ENCODE measurements around the gene NKTR.

NKTR gene

DNA sequence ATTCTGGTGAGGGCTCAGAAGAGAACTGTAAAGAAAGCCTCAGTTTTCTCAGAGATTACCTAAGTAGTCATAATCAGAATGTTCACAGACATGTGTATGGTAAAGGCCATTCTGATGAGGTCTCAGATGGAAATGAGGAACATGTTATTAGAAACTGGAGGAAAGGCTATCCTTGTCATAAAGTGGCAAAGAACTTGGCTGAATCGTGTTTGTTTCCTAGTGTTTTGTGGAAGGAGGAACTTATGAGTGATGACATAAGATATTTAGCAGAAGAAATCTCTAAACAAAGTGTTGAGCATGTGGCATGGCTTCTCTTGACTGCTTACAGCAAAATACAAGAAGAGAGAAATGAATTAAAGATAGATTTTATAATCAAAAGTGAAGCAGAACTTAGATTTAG, 72.0 kb downstream of the NKTR start:
- DNase-seq, result no peak
- intact Hi-C loops (cut with DNase I), result no loop called here

GRCh38 chr3:42673082-42673481, 72.6 kb downstream of the NKTR start:
- intact Hi-C loops (cut with DNase I), result no loop called here
- DNase-seq, result no peak

DNA sequence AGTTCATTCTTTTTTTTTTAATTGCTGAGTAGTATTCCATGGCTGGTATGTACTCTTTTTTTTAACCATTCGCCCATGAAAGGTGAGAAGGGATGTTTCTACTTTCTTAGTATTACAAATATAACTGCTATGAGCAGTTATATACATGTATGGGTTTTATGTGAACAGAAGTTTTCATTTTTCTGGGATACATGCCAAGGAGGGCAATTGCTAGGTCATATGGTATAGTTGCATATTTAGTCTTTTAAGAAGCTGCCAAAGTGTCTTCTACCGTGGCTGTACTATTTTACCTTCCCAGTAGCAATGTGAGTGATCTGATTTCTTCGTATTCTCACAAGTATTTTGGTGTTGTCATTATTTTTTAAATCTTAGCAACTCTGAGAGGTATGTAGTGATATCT, 73.7 kb downstream of the NKTR start:
- intact Hi-C loops (cut with DNase I), result no loop called here
- DNase-seq, result no peak

- intact Hi-C loops (cut with DNase I), result no loop called here
- DNase-seq, result no peak
These were observed 75.4 kb downstream of the NKTR start for GRCh38 chr3:42675909-42676308.

- intact Hi-C loops (cut with DNase I), result no loop called here
- peak in 1 of 10 donors; percentile 40 for DNase-seq
These were observed 78.0 kb downstream of the NKTR start for GRCh38 chr3:42678447-42678846.

DNA sequence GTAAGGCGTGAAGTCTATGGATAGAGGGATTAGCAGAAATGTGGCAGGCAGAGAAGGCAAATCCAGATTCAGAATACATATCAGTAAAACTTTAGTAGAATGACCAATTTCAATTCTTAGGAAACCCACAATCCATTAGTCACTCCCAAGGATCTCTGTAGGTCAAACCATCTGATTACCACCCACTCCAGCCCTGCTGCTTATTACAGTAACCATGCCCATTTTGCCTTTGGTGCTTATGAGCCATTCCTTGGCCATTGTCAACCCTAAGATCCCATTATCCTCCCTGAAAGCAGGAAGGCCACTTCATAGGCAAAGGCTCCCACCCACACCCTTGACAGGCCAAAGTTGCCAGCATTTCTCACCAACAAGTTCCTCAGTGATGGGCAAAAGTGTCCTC, 79.8 kb downstream of the NKTR start:
- DNase-seq, result no peak
- intact Hi-C loops (cut with DNase I), result no loop called here

DNA sequence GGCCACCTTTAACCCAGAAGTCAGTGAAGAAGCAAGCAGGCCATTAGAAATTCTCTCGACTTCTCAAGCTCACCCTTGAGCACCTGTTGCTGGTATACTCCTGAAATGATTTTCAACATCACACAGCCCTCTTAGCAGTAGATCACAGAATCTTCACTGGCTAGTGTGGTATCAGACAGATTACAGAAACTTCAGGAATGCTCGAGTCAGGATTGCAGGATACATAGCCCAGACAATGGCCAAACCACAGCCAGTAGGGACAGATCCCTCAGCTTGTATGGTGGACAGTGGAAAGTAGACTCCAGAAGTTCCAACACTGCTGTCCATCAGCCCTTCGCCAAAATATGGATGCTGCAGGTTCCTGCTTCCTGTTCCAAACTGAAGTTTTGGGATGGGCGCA, 80.3 kb downstream of the NKTR start:
- DNase-seq, result no peak
- intact Hi-C loops (cut with DNase I), result no loop called here

DNA sequence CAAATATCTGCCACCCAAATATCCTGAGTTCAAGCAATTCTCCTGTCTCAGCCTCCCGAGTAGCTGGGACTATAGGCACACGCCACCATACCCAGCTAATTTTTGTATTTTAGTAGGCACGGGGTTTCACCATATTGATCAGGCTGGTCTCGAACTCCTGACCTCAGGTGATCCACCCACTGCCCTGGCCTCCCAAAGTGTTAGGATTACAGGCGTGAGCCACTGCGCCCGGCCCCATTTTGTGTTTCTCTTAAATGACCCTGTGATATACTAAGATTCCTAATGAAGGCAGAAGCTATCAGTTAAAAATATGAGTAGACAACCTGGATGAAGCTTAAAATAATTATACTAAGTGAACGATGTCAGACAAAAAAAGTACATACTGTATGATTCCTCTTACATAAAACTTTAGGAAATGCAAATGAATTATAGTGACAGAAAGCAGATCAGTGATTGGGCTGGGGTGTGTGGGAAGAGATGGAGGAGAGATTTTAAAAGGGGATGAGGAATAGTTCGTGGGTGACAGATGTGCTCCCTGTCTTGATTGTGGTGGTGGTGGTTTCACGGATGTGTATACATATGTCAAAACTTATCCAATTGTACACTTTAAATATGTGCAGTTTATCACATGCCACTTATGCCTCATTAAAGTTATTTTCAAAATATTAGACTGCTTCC, 81.0 kb downstream of the NKTR start:
- peak in 1 of 10 donors; percentile 33 for DNase-seq
- intact Hi-C loops (cut with DNase I), result no loop called here

DNA sequence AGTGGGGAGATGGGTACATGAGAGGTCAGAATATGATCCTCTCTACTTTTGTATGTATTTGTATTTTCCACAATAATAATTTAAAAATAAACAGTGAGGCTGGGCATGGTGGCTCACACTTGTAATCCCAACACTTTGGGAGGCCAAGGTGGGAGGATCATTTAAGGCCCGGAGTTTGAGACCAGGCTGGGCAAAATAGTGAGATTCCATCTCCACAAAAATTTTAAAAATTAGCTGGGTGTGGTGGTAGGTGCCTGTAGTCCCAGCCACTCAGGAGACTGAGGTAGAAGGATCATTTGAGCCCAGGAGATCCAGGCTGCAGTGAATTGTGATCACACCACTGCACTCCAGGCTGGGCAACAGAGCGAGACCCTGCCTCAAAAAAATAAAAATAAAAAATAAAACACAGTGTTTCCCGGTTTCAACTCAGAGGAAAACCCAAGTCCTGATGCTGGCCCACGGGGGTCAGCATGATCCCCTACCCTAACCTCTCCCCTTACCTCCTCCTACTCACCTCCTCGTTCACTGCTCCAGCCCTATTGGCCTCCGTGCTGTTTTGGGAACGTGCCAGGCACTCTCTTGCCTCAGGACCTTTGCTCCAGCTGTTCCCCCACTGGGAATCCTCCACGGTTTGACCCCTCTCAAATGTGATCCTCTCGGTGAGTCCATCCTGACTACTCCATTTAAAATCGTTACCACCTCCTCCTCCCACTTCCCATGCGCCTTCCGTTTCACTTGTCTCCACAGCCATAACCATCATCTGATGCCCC, 82.0 kb downstream of the NKTR start:
- DNase-seq, result peak in 2 of 10 donors; percentile 10 to 31
- intact Hi-C loops (cut with DNase I), result no loop called here

DNA sequence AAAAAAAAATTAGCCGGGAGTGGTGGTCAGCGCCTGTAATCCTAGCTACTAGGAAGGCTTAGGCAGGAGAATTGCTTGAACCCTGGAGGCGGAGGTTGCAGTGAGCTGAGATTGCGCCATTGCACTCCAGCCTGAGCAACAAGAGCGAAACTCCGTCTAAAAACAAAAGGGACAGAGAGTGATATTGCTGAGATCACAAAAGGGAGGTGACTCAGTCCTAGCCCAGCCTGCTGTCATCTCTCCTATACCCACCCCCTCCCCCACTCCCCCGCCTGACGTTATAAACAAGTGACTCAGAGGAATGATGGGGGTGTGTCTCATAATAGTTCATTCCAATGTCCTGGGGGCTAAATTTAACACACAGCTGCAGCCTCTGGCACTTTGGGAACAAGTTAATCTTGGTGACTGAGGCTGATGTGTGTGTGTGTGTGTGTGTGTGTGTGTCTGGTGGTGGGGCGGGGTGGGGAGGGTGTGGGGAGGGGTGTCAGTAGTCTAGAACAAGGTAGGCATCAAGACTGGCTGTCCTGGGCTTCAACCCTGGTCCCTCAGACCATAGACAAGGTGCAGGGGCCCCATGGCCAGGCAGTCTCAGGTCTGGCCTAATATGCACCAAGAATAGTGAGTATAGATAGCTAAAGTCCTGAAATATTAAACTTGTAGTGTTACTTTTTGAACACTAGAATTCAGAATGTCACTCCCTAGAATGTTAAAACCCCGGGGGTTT, 83.6 kb downstream of the NKTR start:
- intact Hi-C loops (cut with DNase I), result no loop called here
- peak in 5 of 10 donors; percentile 45 to 83 (median 55) for DNase-seq

DNA sequence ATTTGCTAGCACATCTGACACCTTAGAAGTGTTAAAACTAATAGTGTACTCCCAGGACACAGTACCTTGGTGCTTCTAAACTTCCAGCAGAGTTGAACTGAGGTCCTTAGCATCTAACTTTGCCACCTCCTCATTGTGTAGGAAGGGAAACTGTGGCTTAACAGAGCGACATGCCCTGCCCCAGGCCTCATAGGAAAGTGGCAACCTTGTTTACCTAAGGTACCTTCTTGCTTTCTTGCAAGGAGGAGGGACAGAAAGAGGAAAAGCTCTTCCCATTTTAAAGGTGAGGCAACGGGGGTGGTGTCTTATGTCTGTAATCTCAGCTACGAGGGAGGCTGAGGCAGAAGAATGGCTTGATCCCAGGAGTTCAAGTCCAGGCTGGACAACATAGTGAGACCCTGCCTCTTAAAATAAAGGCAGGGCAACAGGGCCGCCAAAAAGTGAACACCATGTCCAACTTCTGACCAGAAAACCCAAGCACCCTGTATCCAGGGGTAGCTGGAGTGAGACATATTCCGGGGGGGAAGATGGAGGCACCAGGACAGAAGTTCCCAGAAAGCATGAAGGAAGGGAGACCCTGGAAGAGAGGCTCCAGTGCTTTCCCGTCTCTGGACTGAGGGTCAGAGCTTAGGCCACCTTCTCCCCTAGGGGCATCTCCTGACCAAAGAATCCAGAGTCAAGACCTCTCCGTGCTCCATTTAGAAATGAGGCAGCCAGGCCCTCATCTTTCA, 84.3 kb downstream of the NKTR start:
- peak in 3 of 10 donors; percentile 3 to 12 (median 7) for DNase-seq
- intact Hi-C loops (cut with DNase I), result no loop called here

DNA sequence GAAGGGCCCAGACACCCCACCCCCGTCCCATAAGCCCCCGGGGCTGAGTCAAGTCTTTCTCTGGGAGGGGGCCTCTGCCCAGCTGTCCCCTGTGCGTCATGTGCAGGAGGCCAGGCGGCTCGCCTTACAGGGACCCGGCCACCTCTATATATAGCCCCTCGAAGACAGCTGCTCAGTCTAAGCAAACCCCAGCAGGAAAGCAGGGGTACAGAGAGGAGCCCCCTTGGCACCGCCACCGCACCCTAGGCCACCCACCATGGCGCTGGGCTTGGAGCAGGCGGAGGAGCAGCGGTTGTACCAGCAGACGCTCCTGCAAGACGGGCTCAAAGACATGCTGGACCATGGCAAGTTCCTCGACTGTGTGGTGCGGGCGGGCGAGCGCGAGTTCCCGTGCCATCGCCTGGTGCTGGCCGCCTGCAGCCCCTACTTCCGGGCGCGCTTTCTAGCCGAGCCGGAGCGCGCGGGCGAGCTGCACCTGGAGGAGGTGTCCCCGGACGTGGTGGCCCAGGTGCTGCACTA, 84.9 kb downstream of the NKTR start, which contains the start of gene KLHL40:
Gene KLHL40 (plus strand): TSS at position 175 of the 519 bp plus-strand sequence. CDS start 82 bp downstream, at position 257.
- peak in 3 of 10 donors; percentile 6 to 49 (median 7) for DNase-seq
- intact Hi-C loops (cut with DNase I), result no loop called here

DNA sequence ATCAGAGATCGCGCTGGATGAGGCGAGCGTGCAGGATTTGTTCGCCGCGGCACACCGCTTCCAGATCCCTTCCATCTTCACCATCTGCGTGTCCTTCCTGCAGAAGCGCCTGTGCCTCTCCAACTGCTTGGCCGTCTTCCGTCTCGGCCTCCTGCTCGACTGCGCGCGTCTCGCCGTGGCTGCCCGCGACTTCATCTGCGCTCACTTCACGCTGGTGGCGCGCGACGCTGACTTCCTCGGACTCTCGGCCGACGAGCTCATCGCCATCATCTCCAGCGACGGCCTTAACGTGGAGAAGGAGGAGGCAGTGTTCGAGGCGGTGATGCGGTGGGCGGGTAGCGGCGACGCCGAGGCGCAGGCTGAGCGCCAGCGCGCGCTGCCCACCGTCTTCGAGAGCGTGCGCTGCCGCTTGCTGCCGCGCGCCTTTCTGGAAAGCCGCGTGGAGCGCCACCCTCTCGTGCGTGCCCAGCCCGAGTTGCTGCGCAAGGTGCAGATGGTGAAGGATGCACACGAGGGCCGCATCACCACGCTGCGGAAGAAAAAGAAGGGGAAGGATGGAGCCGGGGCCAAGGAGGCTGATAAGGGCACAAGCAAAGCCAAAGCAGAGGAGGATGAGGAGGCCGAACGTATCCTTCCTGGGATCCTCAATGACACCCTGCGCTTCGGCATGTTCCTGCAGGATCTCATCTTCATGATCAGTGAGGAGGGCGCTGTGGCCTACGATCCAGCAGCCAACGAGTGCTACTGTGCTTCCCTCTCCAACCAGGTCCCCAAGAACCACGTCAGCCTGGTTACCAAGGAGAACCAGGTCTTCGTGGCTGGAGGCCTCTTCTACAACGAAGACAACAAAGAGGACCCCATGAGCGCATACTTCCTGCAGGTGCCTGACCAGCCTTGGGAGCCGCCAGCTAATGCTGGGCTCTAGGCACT, 85.7 kb downstream of the NKTR start:
- peak in 4 of 10 donors; percentile 6 to 86 (median 11) for DNase-seq
- intact Hi-C loops (cut with DNase I), result no loop called here

DNA sequence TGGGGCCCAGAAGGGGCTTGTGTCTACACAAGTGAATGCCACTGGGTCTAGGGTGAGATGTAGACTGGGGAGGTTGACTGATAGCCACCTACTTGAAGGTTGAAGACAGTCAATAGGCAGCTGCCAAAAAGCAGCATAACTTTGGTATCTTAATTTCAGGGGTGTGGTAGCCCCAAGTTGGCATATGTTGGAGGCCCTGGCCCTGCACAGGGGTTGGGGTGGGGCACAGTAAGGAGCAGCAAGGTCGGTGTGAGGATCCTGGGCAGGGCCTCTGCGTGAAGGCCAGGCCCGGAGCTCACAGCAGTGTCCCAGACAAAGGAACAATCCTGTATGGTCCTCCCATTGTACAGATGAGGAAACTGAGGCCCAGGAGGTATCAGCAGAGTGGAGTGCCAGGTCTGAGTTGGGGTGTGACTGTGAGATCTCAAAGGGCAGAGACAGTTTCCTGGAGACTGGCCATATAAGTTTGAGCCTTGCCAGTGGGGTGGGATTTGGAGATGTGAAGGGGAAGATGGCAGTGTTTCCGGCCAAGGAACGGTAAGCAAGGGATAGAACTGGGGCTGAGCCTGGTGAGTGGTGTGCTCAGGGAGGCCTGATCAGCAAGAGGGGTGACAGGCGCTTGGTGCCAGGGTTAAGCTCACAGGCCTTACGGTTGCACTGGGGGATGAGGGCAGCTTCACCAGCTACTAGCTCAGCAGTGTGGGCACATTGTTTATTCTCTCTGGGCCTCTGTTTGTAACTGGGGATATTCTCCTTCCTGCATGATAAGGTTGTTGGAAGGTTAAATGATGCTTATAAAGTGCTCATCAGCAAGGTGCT, 86.6 kb downstream of the NKTR start:
- peak in 3 of 10 donors; percentile 2 to 52 (median 12) for DNase-seq

DNA sequence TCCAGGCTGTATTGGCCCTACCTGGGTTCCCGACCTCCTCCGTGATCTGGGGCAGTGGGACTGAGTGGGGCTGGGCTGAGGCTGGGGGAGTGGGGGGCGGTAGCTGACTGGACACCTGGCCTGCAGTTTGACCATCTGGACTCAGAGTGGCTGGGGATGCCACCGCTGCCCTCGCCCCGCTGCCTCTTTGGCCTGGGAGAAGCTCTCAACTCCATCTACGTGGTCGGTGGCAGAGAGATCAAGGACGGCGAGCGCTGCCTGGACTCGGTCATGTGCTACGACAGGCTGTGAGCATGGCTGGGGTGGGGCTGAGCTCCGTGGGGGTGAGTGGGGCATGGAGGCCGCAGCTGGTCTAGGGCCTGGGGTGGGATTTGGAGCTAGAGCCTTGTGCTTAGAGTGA, 87.5 kb downstream of the NKTR start:
- intact Hi-C loops (cut with DNase I), result no loop called here
- DNase-seq, result peak in 5 of 10 donors; percentile 3 to 75 (median 12)

More for the DNA sequence above, 86.6 kb downstream of the NKTR start:
- intact Hi-C loops (cut with DNase I), result no loop called here

DNA sequence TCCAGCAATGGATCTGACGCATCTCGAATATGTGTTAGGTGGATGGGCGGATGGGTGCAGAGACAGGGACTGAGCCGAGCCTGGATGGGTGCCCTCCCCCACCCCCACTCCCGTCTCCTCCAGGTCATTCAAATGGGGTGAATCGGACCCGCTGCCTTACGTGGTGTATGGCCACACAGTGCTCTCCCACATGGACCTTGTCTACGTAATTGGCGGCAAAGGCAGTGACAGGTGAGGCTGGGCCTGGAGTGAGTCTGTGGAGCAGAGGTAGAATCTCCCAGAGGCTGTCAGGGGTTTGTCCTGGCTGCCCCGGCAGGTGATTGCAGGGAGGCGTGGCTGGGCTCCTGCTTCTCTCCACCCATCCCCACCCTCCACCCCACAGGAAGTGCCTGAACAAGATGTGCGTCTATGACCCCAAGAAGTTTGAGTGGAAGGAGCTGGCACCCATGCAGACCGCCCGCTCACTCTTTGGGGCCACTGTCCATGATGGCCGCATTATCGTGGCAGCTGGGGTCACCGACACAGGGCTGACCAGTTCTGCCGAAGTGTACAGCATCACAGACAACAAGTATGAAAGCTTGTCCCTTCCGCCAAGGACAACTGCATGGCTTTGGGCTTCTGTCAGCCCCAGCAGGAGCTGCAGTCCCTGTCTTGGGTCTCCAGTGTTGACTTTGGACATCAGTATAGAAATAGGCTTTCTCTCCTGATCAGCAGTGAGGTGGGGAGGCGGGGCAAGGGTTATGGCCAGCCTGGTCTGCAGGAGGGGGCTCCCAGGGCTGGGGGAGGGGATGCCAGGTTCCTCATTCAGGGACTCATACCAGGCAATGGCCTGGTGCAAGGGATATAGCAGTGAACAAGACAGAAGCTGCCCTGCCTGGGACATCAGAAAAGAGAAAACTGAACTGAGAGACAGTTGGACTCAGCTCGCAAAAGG, 88.3 kb downstream of the NKTR start:
- DNase-seq, result peak in 3 of 10 donors; percentile 4 to 62 (median 7)
- intact Hi-C loops (cut with DNase I), result no loop called here

DNA sequence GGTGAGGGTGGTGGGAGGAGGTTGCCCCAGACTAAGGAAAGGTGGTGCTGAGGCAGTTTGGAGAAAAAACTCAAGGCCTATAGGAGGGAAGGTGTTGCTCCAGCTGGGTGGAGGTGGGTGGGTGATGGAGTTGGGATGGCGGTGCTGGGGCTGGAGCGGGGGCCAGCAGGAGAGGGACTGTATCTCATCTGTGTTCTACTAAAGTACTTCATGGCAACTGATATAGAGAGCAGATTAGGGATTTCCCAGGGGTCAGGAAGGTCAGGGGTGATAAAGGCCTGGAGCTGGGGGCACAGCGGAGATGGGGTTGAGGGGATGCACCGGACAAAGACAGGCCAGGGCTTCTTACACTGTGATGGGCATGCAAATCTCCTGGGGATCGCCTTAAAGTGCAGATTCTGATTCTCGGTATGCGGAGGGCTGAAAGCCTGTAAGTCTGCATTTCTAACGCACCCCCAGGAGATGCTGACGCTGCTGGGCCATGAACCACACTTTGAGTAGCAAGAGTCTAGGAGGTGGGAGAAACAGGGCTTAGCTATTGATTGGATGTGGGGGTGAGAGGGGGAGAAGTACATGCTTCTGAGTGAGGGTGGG, 89.0 kb downstream of the NKTR start:
- DNase-seq, result peak in 3 of 10 donors; percentile 2 to 47 (median 3)
- intact Hi-C loops (cut with DNase I), result no loop called here
